ENCODE measurements around the gene PITPNM1.

DNA sequence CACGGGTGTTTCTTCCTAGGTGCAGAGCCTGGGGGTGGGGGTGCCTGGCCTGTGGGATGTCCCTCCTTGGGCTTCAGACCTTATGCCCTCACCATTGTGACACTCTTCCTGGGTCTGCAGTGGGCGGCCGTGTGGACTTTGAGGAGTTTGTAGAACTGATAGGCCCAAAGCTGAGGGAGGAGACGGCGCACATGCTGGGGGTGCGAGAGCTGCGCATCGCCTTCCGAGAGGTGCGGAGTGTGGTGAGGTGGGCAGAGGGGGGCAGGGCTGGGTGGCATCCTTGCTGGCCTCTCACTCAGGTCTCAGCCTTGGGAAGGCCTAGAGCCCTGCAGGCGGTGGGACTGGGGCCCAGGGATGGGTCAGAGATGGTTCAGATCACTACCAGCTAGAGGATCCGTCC lies 47.7 kb downstream of the PITPNM1 start:
- TF ChIP-seq, protein P1, sequence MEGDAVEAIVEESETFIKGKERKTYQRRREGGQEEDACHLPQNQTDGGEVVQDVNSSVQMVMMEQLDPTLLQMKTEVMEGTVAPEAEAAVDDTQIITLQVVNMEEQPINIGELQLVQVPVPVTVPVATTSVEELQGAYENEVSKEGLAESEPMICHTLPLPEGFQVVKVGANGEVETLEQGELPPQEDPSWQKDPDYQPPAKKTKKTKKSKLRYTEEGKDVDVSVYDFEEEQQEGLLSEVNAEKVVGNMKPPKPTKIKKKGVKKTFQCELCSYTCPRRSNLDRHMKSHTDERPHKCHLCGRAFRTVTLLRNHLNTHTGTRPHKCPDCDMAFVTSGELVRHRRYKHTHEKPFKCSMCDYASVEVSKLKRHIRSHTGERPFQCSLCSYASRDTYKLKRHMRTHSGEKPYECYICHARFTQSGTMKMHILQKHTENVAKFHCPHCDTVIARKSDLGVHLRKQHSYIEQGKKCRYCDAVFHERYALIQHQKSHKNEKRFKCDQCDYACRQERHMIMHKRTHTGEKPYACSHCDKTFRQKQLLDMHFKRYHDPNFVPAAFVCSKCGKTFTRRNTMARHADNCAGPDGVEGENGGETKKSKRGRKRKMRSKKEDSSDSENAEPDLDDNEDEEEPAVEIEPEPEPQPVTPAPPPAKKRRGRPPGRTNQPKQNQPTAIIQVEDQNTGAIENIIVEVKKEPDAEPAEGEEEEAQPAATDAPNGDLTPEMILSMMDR (CRISPR knock-in tag; IDR thresholded peaks at IDR 0.05) = no peak
- no peak for TF ChIP-seq ZSCAN31 (CRISPR knock-in tag; IDR thresholded peaks at IDR 0.05; ENCODE audit: low read depth)
- TF ChIP-seq POLR2A (IDR thresholded peaks at IDR 0.05; ENCODE audit: insufficient read depth in 1 of 2, low read depth in 2 of 2, low read length in 2 of 2) = no peak
- TF ChIP-seq, protein P2, sequence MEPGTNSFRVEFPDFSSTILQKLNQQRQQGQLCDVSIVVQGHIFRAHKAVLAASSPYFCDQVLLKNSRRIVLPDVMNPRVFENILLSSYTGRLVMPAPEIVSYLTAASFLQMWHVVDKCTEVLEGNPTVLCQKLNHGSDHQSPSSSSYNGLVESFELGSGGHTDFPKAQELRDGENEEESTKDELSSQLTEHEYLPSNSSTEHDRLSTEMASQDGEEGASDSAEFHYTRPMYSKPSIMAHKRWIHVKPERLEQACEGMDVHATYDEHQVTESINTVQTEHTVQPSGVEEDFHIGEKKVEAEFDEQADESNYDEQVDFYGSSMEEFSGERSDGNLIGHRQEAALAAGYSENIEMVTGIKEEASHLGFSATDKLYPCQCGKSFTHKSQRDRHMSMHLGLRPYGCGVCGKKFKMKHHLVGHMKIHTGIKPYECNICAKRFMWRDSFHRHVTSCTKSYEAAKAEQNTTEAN (CRISPR knock-in tag; conservative IDR thresholded peaks at IDR 0.05) = no peak
- no peak for TF ChIP-seq ZBTB33 (CRISPR knock-in tag; IDR thresholded peaks at IDR 0.05)
- no peak for TF ChIP-seq SAFB2 (CRISPR knock-in tag; IDR thresholded peaks at IDR 0.05; ENCODE audit: borderline replicate concordance, low read depth)
- no peak for TF ChIP-seq BCLAF1 (IDR thresholded peaks at IDR 0.05)
- no peak for TF ChIP-seq ZBTB1 (CRISPR knock-in tag; IDR thresholded peaks at IDR 0.05; ENCODE audit: borderline replicate concordance)
- no peak for TF ChIP-seq PHF8 (CRISPR knock-in tag; IDR thresholded peaks at IDR 0.05)
- TF ChIP-seq POLR2AphosphoS5 (IDR thresholded peaks at IDR 0.05; ENCODE audit: low read depth, low read length) = no peak

All from HepG2 (cell line).